ENCODE data around the gene CDC42BPG. TPM values are rescaled to one million over a fixed set of nuclear protein-coding genes. Genes with fewer than 3 reads are reported as not detected.
A peak's percentile ranks its signal among the peaks of the same experiment; 100 is the strongest.

The CDC42BPG gene
- total and polyA plus RNA-seq, 9 of the 15 experiments (the other 6 are each of a cell fraction or from before 2014, with no cell fraction given) = 0.04 to 8.8 (median 2.1) TPM

DNA sequence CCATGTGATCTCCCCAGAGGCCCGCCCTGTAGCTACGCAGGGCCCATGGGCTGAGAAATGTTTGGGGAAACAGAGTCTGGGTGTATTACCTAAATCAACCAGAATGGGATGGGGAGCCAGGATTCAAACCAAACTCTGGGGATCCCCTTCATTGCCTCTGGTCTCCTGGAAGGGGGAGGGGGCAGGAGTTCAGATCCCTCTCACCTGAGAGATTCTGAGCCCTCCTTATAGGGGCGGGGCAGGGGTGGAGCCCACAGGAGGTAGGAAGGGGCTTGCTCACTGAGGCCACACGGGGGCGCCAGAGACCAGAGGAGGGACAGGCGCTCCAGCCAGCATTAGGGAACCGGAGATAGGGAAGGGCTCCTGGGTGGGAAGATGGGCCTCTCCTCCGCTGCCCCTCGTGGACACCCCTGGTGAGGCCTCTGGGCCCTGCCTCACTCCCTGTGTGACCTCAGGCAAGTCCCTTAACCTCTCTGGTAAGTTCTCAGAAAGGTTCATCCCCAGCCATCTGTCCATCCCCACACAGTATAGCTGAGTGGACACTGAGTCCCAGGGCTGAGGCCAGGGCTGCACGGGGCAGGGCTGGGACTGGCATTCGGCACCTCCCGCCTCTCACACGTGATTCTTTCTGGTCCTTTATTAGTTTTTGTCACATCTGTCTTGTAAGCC lies 2.7 kb upstream of the CDC42BPG start (continued):
- TF ChIP-seq MCM3 (IDR thresholded peaks at IDR 0.05) (no peak), ZEB2 (IDR thresholded peaks at IDR 0.05) (0 out of 2 replicates have a peak, but pooled peaks have one; percentile 38), SPI1 (IDR thresholded peaks at IDR 0.05; ENCODE audit: borderline replicate concordance, low read depth, low read length) (peak; percentile 65), HDAC6 (IDR thresholded peaks at IDR 0.05; ENCODE audit: low read depth, low read length) (no peak), GABPB2 (CRISPR knock-in tag; conservative IDR thresholded peaks at IDR 0.05) (no peak), SMARCA5 (IDR thresholded peaks at IDR 0.05) (peak; percentile 97), CHD4 (IDR thresholded peaks at IDR 0.05; ENCODE audit: insufficient read depth, insufficient replicate concordance, low read depth, low read length, poor library complexity, severe bottlenecking) (no peak), DPF2 (IDR thresholded peaks at IDR 0.05) (0 out of 2 replicates have a peak, but pooled peaks have one; percentile 10), PHB (CRISPR knock-in tag; IDR thresholded peaks at IDR 0.05) (no peak)
- TF ChIP-seq, protein P1, sequence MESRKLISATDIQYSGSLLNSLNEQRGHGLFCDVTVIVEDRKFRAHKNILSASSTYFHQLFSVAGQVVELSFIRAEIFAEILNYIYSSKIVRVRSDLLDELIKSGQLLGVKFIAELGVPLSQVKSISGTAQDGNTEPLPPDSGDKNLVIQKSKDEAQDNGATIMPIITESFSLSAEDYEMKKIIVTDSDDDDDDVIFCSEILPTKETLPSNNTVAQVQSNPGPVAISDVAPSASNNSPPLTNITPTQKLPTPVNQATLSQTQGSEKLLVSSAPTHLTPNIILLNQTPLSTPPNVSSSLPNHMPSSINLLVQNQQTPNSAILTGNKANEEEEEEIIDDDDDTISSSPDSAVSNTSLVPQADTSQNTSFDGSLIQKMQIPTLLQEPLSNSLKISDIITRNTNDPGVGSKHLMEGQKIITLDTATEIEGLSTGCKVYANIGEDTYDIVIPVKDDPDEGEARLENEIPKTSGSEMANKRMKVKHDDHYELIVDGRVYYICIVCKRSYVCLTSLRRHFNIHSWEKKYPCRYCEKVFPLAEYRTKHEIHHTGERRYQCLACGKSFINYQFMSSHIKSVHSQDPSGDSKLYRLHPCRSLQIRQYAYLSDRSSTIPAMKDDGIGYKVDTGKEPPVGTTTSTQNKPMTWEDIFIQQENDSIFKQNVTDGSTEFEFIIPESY (CRISPR knock-in tag; IDR thresholded peaks at IDR 0.05) = peak; percentile 22; the same call in 1 of the 2 replicates
- TF ChIP-seq, protein P2, sequence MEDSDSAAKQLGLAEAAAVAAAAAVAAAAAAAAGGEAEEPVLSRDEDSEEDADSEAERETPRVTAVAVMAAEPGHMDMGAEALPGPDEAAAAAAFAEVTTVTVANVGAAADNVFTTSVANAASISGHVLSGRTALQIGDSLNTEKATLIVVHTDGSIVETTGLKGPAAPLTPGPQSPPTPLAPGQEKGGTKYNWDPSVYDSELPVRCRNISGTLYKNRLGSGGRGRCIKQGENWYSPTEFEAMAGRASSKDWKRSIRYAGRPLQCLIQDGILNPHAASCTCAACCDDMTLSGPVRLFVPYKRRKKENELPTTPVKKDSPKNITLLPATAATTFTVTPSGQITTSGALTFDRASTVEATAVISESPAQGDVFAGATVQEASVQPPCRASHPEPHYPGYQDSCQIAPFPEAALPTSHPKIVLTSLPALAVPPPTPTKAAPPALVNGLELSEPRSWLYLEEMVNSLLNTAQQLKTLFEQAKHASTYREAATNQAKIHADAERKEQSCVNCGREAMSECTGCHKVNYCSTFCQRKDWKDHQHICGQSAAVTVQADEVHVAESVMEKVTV (CRISPR knock-in tag; IDR thresholded peaks at IDR 0.05) = peak; percentile 98
- TF ChIP-seq, protein P3, sequence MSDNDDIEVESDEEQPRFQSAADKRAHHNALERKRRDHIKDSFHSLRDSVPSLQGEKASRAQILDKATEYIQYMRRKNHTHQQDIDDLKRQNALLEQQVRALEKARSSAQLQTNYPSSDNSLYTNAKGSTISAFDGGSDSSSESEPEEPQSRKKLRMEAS (CRISPR knock-in tag; IDR thresholded peaks at IDR 0.05) = peak; percentile 84
- TF ChIP-seq, protein P4, sequence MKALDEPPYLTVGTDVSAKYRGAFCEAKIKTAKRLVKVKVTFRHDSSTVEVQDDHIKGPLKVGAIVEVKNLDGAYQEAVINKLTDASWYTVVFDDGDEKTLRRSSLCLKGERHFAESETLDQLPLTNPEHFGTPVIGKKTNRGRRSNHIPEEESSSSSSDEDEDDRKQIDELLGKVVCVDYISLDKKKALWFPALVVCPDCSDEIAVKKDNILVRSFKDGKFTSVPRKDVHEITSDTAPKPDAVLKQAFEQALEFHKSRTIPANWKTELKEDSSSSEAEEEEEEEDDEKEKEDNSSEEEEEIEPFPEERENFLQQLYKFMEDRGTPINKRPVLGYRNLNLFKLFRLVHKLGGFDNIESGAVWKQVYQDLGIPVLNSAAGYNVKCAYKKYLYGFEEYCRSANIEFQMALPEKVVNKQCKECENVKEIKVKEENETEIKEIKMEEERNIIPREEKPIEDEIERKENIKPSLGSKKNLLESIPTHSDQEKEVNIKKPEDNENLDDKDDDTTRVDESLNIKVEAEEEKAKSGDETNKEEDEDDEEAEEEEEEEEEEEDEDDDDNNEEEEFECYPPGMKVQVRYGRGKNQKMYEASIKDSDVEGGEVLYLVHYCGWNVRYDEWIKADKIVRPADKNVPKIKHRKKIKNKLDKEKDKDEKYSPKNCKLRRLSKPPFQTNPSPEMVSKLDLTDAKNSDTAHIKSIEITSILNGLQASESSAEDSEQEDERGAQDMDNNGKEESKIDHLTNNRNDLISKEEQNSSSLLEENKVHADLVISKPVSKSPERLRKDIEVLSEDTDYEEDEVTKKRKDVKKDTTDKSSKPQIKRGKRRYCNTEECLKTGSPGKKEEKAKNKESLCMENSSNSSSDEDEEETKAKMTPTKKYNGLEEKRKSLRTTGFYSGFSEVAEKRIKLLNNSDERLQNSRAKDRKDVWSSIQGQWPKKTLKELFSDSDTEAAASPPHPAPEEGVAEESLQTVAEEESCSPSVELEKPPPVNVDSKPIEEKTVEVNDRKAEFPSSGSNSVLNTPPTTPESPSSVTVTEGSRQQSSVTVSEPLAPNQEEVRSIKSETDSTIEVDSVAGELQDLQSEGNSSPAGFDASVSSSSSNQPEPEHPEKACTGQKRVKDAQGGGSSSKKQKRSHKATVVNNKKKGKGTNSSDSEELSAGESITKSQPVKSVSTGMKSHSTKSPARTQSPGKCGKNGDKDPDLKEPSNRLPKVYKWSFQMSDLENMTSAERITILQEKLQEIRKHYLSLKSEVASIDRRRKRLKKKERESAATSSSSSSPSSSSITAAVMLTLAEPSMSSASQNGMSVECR (CRISPR knock-in tag; IDR thresholded peaks at IDR 0.05) = peak; percentile 73
- TF ChIP-seq, protein P5, sequence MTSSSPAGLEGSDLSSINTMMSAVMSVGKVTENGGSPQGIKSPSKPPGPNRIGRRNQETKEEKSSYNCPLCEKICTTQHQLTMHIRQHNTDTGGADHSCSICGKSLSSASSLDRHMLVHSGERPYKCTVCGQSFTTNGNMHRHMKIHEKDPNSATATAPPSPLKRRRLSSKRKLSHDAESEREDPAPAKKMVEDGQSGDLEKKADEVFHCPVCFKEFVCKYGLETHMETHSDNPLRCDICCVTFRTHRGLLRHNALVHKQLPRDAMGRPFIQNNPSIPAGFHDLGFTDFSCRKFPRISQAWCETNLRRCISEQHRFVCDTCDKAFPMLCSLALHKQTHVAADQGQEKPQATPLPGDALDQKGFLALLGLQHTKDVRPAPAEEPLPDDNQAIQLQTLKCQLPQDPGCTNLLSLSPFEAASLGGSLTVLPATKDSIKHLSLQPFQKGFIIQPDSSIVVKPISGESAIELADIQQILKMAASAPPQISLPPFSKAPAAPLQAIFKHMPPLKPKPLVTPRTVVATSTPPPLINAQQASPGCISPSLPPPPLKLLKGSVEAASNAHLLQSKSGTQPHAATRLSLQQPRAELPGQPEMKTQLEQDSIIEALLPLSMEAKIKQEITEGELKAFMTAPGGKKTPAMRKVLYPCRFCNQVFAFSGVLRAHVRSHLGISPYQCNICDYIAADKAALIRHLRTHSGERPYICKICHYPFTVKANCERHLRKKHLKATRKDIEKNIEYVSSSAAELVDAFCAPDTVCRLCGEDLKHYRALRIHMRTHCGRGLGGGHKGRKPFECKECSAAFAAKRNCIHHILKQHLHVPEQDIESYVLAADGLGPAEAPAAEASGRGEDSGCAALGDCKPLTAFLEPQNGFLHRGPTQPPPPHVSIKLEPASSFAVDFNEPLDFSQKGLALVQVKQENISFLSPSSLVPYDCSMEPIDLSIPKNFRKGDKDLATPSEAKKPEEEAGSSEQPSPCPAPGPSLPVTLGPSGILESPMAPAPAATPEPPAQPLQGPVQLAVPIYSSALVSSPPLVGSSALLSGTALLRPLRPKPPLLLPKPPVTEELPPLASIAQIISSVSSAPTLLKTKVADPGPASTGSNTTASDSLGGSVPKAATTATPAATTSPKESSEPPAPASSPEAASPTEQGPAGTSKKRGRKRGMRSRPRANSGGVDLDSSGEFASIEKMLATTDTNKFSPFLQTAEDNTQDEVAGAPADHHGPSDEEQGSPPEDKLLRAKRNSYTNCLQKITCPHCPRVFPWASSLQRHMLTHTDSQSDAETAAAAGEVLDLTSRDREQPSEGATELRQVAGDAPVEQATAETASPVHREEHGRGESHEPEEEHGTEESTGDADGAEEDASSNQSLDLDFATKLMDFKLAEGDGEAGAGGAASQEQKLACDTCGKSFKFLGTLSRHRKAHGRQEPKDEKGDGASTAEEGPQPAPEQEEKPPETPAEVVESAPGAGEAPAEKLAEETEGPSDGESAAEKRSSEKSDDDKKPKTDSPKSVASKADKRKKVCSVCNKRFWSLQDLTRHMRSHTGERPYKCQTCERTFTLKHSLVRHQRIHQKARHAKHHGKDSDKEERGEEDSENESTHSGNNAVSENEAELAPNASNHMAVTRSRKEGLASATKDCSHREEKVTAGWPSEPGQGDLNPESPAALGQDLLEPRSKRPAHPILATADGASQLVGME (CRISPR knock-in tag; IDR thresholded peaks at IDR 0.05) = 0 out of 2 replicates have a peak, but pooled peaks have one; percentile 53

Measured in K562 (cell line).